ENCODE measurements around the gene WDR90. TPM values are rescaled to one million over a fixed set of nuclear protein-coding genes. Genes with fewer than 3 reads are reported as not detected.

WDR90 gene
- total and polyA plus RNA-seq, 8 donors: 14.7 to 91.3 (median 22.3) TPM

DNA sequence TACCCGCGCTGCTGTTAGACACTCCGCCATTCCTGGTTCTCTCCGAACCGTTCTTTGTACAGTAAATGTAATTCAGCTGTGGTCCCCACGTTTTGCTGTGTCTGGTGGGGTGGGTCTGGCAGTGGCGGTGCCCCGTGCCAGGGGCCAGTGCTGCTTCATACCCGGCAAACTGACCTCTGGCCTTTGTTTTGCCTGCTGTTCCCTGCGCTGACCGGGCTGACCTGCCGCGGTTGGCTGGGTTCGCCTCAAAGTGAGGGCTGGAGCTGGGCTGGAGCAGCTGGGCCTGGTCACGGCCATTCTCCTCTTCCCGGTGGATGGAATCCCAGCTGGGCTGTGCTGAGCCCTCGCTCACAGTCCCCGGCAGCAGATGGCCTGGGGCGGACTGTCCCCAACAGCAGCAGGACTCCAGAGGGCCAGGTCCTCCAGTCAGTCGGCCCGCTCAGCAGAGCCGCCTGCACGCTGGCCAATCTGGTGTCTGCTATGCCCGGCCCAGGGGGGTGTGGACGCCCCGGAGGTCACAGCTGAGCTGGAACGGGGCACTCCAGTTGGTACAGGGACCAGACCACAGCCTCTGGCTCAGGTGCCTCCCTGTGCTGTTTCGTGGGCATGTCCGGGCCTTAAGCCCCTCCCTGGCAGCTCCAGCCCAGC, 19.9 kb upstream of the WDR90 start:
- Histone ChIP-seq H3K4me1 (peaks cover 3 to 6% (median 5%) of the 10 kb centered on the region in 3 donors), H3K36me3 (peaks cover 0 to 43% (median 11%) of the 10 kb centered on the region in 3 donors), H3K4me3 (no peak overlapping the region), H3K9me3 (no peaks in the 10 kb centered on the region), H3K27me3 (no peaks in the 10 kb centered on the region), H3K27ac (no peak overlapping the region)
- intact Hi-C loops (cut with DNase I): no loop called here
- TF ChIP-seq, protein P1, sequence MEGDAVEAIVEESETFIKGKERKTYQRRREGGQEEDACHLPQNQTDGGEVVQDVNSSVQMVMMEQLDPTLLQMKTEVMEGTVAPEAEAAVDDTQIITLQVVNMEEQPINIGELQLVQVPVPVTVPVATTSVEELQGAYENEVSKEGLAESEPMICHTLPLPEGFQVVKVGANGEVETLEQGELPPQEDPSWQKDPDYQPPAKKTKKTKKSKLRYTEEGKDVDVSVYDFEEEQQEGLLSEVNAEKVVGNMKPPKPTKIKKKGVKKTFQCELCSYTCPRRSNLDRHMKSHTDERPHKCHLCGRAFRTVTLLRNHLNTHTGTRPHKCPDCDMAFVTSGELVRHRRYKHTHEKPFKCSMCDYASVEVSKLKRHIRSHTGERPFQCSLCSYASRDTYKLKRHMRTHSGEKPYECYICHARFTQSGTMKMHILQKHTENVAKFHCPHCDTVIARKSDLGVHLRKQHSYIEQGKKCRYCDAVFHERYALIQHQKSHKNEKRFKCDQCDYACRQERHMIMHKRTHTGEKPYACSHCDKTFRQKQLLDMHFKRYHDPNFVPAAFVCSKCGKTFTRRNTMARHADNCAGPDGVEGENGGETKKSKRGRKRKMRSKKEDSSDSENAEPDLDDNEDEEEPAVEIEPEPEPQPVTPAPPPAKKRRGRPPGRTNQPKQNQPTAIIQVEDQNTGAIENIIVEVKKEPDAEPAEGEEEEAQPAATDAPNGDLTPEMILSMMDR (IDR thresholded peaks at IDR 0.05): no peak
- ATAC-seq (peak in 2 of 4 donors; percentile 2 to 3), FAIRE-seq (no peak), DNase-seq (peak in 2 of 6 donors; percentile 21 to 83)
- WGBS, 2 donors: 82 to 87% methylated on average over 27 to 29 of the region's 29 CpGs

DNA sequence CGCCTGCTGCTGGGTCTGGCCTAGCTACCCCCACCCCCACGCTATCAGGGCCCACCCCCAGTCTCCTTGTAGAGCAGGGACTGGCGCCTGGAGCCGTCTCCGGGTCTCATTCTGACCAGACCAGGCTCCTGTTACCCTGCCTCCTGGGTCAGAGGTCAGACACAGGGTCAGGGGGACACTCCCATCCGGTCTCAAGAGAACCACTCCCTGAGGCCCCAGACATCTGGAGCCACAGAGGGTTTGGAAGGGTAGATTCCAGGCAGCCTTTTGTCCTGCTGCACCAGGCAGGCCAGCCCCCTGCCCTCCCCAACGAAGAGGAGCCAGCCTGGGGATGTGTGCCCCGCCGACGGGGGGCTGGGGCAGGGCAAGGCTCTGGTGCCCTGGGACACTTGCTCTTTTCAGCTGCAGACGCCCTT, 19.3 kb upstream of the WDR90 start:
- ATAC-seq: no peak
- H3K27ac ChIP-seq: no peak overlapping the region

DNA sequence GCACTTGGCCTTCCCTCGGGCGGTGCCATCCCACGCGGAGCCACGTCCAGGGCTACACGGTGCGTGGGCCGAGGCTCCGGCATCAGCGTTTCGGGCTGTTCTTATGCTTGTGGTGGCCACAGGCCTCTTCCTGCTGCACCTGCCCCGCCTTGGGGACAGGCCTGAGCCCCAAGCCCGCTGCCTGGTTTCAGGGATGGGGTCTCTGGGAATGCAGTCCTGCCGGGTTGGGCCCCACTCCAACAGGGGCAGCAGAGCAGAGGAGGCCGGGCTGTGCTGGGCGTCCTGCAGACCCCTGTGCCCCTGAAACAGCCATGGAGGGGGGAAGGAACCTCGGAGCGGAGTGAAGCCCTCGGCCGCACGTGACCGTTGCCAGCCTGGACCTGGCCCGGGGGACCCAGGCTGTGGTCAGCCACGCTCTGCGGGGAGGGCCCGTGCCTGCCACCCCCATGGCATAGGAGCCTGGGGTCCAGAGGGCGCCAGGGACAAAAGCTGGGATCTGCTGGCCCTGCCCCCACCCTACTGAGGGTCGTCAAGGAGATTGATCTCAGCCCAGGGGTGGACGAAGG, 18.8 kb upstream of the WDR90 start:
- no peaks in the 10 kb centered on the region for H3K27me3 ChIP-seq
- no peak overlapping the region for H3K4me3 ChIP-seq
- intact Hi-C loops (cut with DNase I): no loop called here
- TF ChIP-seq, protein P1 (IDR thresholded peaks at IDR 0.05): no peak
- ATAC-seq: peak in 3 of 4 donors; percentile 4 to 6 (median 5)
- no peaks in the 10 kb centered on the region for H3K9me3 ChIP-seq
- peaks cover 0 to 42% (median 11%) of the 10 kb centered on the region in 3 donors for H3K36me3 ChIP-seq
- 60 to 67% methylated on average over 29 of the region's 29 CpGs for whole genome bisulfite sequencing, 2 donors
- H3K4me1 ChIP-seq: peaks cover 3 to 6% (median 5%) of the 10 kb centered on the region in 3 donors
- no peak for FAIRE-seq
- H3K27ac ChIP-seq: no peak overlapping the region
- peak in 3 of 6 donors; percentile 15 to 81 (median 51) for DNase-seq

More for the DNA sequence above, 19.3 kb upstream of the WDR90 start:
- Histone ChIP-seq H3K9me3 (no peaks in the 10 kb centered on the region), H3K27me3 (no peaks in the 10 kb centered on the region), H3K4me3 (no peak overlapping the region), H3K36me3 (peaks cover 0 to 43% (median 11%) of the 10 kb centered on the region in 3 donors), H3K4me1 (peaks cover 3 to 6% (median 5%) of the 10 kb centered on the region in 3 donors)
- TF ChIP-seq, protein P1 (IDR thresholded peaks at IDR 0.05): no peak
- FAIRE-seq: no peak
- peak in 1 of 6 donors; percentile 29 for DNase-seq
- intact Hi-C loops (cut with DNase I): no loop called here
- WGBS, 2 donors: 72 to 78% methylated on average over 11 of the region's 11 CpGs

DNA sequence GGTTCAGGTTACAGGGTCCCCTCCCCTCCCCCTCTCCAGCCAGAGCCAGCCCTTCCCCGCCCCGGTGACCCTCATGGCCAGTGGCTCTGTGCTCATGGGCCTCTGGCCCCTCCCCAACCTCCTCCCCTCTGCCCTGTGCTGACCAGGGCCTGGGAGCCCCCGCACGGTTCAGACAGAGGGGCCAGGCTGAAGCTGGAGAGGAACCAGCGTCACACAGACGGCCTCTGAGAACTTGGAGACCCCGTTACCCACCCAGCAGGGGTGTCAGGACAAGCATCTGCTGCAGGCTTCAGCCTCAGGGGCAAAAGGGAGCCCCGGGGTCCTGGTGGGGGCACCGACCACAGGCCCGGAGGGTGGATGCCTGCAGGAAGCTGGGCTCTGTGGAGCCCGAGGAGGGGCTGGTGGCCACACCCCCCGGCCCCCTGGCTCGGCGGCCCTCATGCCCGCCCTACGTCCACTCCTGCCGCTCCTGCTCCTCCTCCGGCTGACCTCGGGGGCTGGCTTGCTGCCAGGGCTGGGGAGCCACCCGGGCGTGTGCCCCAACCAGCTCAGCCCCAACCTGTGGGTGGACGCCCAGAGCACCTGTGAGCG, 18.3 kb upstream of the WDR90 start, which contains the start of gene WFIKKN1:
Gene WFIKKN1 (plus strand): TSS at position 171 of the 591 bp plus-strand sequence. CDS start 269 bp downstream, at position 440.
- H3K4me1 ChIP-seq: peaks cover 3 to 6% (median 5%) of the 10 kb centered on the region in 3 donors
- peak; percentile 6 to 51 (median 28) for ATAC-seq
- intact Hi-C loops (cut with DNase I): no loop called here
- 4 to 6% methylated on average over 20 to 23 of the region's 23 CpGs for WGBS, 2 donors
- no peaks in the 10 kb centered on the region for H3K9me3 ChIP-seq
- no peak within 1 kb of the TSS for H3K27ac ChIP-seq
- FAIRE-seq: no peak
- H3K27me3 ChIP-seq: no peaks in the 10 kb centered on the region
- no peak within 1 kb of the TSS for H3K4me3 ChIP-seq
- TF ChIP-seq, protein P1 (IDR thresholded peaks at IDR 0.05): no peak
- DNase-seq: peak; percentile 58 to 92 (median 77)
- H3K36me3 ChIP-seq: peaks cover 0 to 36% (median 10%) of the 10 kb centered on the region in 3 donors
